ENCODE measurements around the gene CYTH3.
A peak's percentile ranks its signal among the peaks of the same experiment; 100 is the strongest.
"Not testable (repeated sequence)": the region's sequence is repeated elsewhere in the genome, so short reads cannot be mapped to it uniquely, and the experiment has no call there.

The CYTH3 gene

DNA sequence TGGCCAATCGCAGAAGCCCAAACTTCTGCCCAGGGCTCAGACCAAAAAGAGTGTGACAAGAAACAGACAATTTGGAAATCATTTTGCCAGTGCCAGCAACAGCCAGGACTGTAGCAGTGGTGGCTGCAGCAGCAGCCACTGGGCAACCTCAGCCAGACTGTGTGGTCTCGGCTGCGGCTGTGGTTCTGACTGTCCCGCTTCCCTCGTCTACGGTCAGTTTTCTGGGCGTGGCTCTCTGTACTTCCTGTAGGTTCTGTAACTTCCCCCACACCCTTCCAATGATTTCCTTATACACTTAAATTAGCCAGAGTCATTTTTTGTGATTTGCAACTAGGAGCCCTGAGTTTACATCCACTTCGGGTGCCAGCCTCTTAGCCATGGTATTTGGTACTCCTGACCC lies 39.9 kb downstream of the CYTH3 start:
- Histone ChIP-seq H3K4me3 (ENCODE audit: low read length in 2 of 2) (no peak overlapping the region), H3K23ac (ENCODE audit: low read depth, low read length, poor library complexity) (no peak overlapping the region), H2BK12ac (ENCODE audit: low read length) (no peak overlapping the region), H2BK5ac (ENCODE audit: low read length) (no peak overlapping the region), H4K8ac (ENCODE audit: low read depth, low read length) (no peak overlapping the region), H3K4me2 (ENCODE audit: insufficient read depth, low read length, poor library complexity, severe bottlenecking) (no peak overlapping the region), H2BK120ac (ENCODE audit: low read depth, low read length) (no peak overlapping the region), H3K4me1 (ENCODE audit: control insufficient read depth in 2 of 2, insufficient read depth in 1 of 2, low read depth in 1 of 2, low read length in 2 of 2) (peaks cover 12 to 13% of the 10 kb centered on the region in 2 donors), H2AFZ (ENCODE audit: low read length) (no peak overlapping the region), H3K9me3 (replicated peaks in 1 of 2; ENCODE audit: control insufficient read depth in 2 of 2, insufficient read depth in 1 of 2, low read depth in 1 of 2, low read length in 2 of 2) (no peaks in the 10 kb centered on the region), H3K9ac (ENCODE audit: low read depth, low read length, poor library complexity) (no peak overlapping the region), H3K27ac (replicated peaks; ENCODE audit: low read length) (no peak overlapping the region), H3K14ac (ENCODE audit: low read length) (no peak overlapping the region), H3K27me3 (ENCODE audit: control insufficient read depth in 3 of 3, insufficient read depth in 3 of 3, low read depth in 1 of 3, low read length in 3 of 3) (no peaks in the 10 kb centered on the region), H4K91ac (ENCODE audit: low read depth, low read length, poor library complexity) (no peak overlapping the region), H3K79me1 (ENCODE audit: low read depth, low read length) (no peaks in the 10 kb centered on the region), H3K4ac (ENCODE audit: low read length) (no peak overlapping the region), H3K18ac (ENCODE audit: low read length) (no peak overlapping the region), H2BK15ac (ENCODE audit: low read length) (no peak overlapping the region), H2AK5ac (ENCODE audit: low read depth, low read length) (no peak overlapping the region), H3K36me3 (replicated peaks in 1 of 2; ENCODE audit: control insufficient read depth in 2 of 2, insufficient read depth in 2 of 2, low read length in 2 of 2) (no peaks in the 10 kb centered on the region)
- no CpG with 5 or more reads among the region's 8 CpGs for WGBS, 2 donors (ENCODE audit: extremely low coverage in 2 of 2, insufficient read length in 2 of 2, insufficient replicate concordance in 1 of 2)
- DNase-seq (ENCODE audit: low spot score): no peak

DNA sequence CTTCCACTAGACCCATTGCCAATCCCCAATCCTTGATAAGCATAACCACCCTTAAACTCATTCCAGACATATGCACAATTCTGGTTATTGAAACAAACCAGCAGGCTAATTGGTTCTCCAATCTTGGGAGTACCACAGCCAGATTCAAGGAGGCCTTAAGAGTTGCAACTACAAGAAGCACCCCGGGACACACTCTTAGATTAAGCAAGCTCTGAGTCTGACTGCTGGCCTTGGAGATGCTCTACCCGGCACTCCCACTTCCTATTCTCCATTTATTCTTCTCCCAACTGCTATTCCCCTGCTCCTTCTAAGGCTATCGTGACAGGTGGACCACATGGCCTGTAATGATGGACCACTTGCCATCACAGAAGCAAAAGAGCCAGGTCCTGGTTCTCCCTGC lies 40.3 kb downstream of the CYTH3 start:
- H3K4me3 ChIP-seq (ENCODE audit: low read length in 2 of 2): no peak overlapping the region
- H3K4me2 ChIP-seq (ENCODE audit: insufficient read depth, low read length, poor library complexity, severe bottlenecking): no peak overlapping the region
- H3K27me3 ChIP-seq (ENCODE audit: control insufficient read depth in 3 of 3, insufficient read depth in 3 of 3, low read depth in 1 of 3, low read length in 3 of 3): no peaks in the 10 kb centered on the region

DNA sequence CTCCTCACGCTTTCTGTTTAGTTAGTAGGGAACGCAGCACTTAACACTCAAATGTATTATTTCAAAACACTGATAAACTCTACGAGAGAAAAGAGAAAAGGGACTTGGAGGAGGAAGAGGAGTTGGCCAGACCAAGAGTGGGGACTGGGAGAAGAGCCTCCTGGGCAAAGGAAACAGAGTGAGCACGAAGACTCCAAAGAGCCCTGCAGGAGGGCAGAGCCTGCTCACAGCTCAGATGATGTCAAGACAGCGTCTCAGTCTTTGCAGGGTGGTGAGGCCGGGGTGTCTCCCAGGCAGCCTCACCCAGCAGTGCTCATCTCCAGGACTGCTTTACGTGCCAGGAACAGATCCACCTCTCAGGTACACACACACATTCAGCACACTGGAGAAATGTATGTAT lies 41.2 kb downstream of the CYTH3 start:
- no peak for DNase-seq (ENCODE audit: low spot score)
- H3K4me3 ChIP-seq (ENCODE audit: low read length in 2 of 2): no peak overlapping the region
- no peak overlapping the region for H3K14ac ChIP-seq (ENCODE audit: low read length)
- peak overlapping the region; percentile 55 for H3K18ac ChIP-seq (ENCODE audit: low read length)
- H3K4me1 ChIP-seq (ENCODE audit: control insufficient read depth in 2 of 2, insufficient read depth in 1 of 2, low read depth in 1 of 2, low read length in 2 of 2): peaks cover 11 to 13% of the 10 kb centered on the region in 2 donors
- H3K27ac ChIP-seq (replicated peaks; ENCODE audit: low read length): no peak overlapping the region
- H2AK5ac ChIP-seq (ENCODE audit: low read depth, low read length): no peak overlapping the region
- H3K4ac ChIP-seq (ENCODE audit: low read length): no peak overlapping the region
- H3K79me1 ChIP-seq (ENCODE audit: low read depth, low read length): no peaks in the 10 kb centered on the region
- H3K4me2 ChIP-seq (ENCODE audit: insufficient read depth, low read length, poor library complexity, severe bottlenecking): no peak overlapping the region
- no CpG with 5 or more reads among the region's 7 CpGs for WGBS, 2 donors (ENCODE audit: extremely low coverage in 2 of 2, insufficient read length in 2 of 2, insufficient replicate concordance in 1 of 2)
- no peak overlapping the region for H3K23ac ChIP-seq (ENCODE audit: low read depth, low read length, poor library complexity)
- no peaks in the 10 kb centered on the region for H3K36me3 ChIP-seq (replicated peaks in 1 of 2; ENCODE audit: control insufficient read depth in 2 of 2, insufficient read depth in 2 of 2, low read length in 2 of 2)
- peak overlapping the region; percentile 61 for H3K9ac ChIP-seq (ENCODE audit: low read depth, low read length, poor library complexity)
- H2AFZ ChIP-seq (ENCODE audit: low read length): no peak overlapping the region
- H2BK5ac ChIP-seq (ENCODE audit: low read length): no peak overlapping the region
- no peak overlapping the region for H2BK12ac ChIP-seq (ENCODE audit: low read length)
- H4K8ac ChIP-seq (ENCODE audit: low read depth, low read length): no peak overlapping the region
- H3K9me3 ChIP-seq (replicated peaks in 1 of 2; ENCODE audit: control insufficient read depth in 2 of 2, insufficient read depth in 1 of 2, low read depth in 1 of 2, low read length in 2 of 2): no peaks in the 10 kb centered on the region
- H4K91ac ChIP-seq (ENCODE audit: low read depth, low read length, poor library complexity): no peak overlapping the region
- no peak overlapping the region for H2BK120ac ChIP-seq (ENCODE audit: low read depth, low read length)
- no peaks in the 10 kb centered on the region for H3K27me3 ChIP-seq (ENCODE audit: control insufficient read depth in 3 of 3, insufficient read depth in 3 of 3, low read depth in 1 of 3, low read length in 3 of 3)
- H2BK15ac ChIP-seq (ENCODE audit: low read length): no peak overlapping the region

More for the DNA sequence above, 40.3 kb downstream of the CYTH3 start:
- Histone ChIP-seq H3K27ac (replicated peaks; ENCODE audit: low read length) (no peak overlapping the region), H3K18ac (ENCODE audit: low read length) (no peak overlapping the region), H2AK5ac (ENCODE audit: low read depth, low read length) (no peak overlapping the region), H3K9me3 (replicated peaks in 1 of 2; ENCODE audit: control insufficient read depth in 2 of 2, insufficient read depth in 1 of 2, low read depth in 1 of 2, low read length in 2 of 2) (no peaks in the 10 kb centered on the region), H2BK120ac (ENCODE audit: low read depth, low read length) (no peak overlapping the region), H3K4ac (ENCODE audit: low read length) (no peak overlapping the region), H4K8ac (ENCODE audit: low read depth, low read length) (no peak overlapping the region), H3K36me3 (replicated peaks in 1 of 2; ENCODE audit: control insufficient read depth in 2 of 2, insufficient read depth in 2 of 2, low read length in 2 of 2) (no peaks in the 10 kb centered on the region), H3K23ac (ENCODE audit: low read depth, low read length, poor library complexity) (no peak overlapping the region), H3K14ac (ENCODE audit: low read length) (no peak overlapping the region), H3K9ac (ENCODE audit: low read depth, low read length, poor library complexity) (no peak overlapping the region), H2BK15ac (ENCODE audit: low read length) (no peak overlapping the region), H4K91ac (ENCODE audit: low read depth, low read length, poor library complexity) (no peak overlapping the region), H2BK5ac (ENCODE audit: low read length) (no peak overlapping the region), H3K79me1 (ENCODE audit: low read depth, low read length) (no peaks in the 10 kb centered on the region), H2BK12ac (ENCODE audit: low read length) (no peak overlapping the region), H3K4me1 (ENCODE audit: control insufficient read depth in 2 of 2, insufficient read depth in 1 of 2, low read depth in 1 of 2, low read length in 2 of 2) (peaks cover 13 to 14% of the 10 kb centered on the region in 2 donors), H2AFZ (ENCODE audit: low read length) (no peak overlapping the region)
- DNase-seq (ENCODE audit: low spot score): no peak
- WGBS, 2 donors (ENCODE audit: extremely low coverage in 2 of 2, insufficient read length in 2 of 2, insufficient replicate concordance in 1 of 2): no CpG with 5 or more reads among the region's 3 CpGs

DNA sequence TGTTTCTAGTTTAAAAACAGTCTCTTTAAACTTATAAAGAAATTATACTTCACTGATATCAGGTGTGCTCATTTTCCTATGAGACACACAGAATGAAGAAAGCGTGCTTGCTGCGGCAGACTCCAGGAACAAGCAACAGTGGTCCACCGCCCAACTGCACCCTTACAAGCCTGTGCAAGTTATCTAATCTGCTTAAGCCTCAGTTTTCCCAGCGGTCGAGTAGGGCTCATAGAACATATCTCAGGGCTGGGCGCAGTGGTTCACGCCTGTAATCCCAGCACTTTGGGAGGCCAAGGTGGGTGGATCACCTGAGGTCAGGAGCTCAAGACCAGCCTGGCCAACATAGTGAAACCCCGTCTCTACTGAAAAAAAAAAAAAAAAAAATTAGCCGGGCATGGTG lies 43.1 kb downstream of the CYTH3 start:
- Histone ChIP-seq H3K18ac (ENCODE audit: low read length) (peak overlapping the region; percentile 22), H2AFZ (ENCODE audit: low read length) (peak overlapping the region; percentile 82), H2BK120ac (ENCODE audit: low read depth, low read length) (peak overlapping the region; percentile 37), H3K4me3 (ENCODE audit: low read length in 2 of 2) (peak overlapping the region in 1 of 2 donors; percentile 46), H3K4me1 (ENCODE audit: control insufficient read depth in 2 of 2, insufficient read depth in 1 of 2, low read depth in 1 of 2, low read length in 2 of 2) (peaks cover 11 to 13% of the 10 kb centered on the region in 2 donors), H3K9ac (ENCODE audit: low read depth, low read length, poor library complexity) (peak overlapping the region; percentile 73)
- not testable (repeated sequence) for H4K91ac ChIP-seq (ENCODE audit: low read depth, low read length, poor library complexity); H3K79me1 ChIP-seq (ENCODE audit: low read depth, low read length); H4K8ac ChIP-seq (ENCODE audit: low read depth, low read length); H3K27ac ChIP-seq (replicated peaks; ENCODE audit: low read length); H3K14ac ChIP-seq (ENCODE audit: low read length); H2BK15ac ChIP-seq (ENCODE audit: low read length); H3K23ac ChIP-seq (ENCODE audit: low read depth, low read length, poor library complexity); H2BK12ac ChIP-seq (ENCODE audit: low read length); H3K27me3 ChIP-seq (ENCODE audit: control insufficient read depth in 3 of 3, insufficient read depth in 3 of 3, low read depth in 1 of 3, low read length in 3 of 3); H2AK5ac ChIP-seq (ENCODE audit: low read depth, low read length); H3K9me3 ChIP-seq (replicated peaks in 1 of 2; ENCODE audit: control insufficient read depth in 2 of 2, insufficient read depth in 1 of 2, low read depth in 1 of 2, low read length in 2 of 2); H3K4me2 ChIP-seq (ENCODE audit: insufficient read depth, low read length, poor library complexity, severe bottlenecking); DNase-seq (ENCODE audit: low spot score); H2BK5ac ChIP-seq (ENCODE audit: low read length); H3K36me3 ChIP-seq (replicated peaks in 1 of 2; ENCODE audit: control insufficient read depth in 2 of 2, insufficient read depth in 2 of 2, low read length in 2 of 2); H3K4ac ChIP-seq (ENCODE audit: low read length)
- no CpG with 5 or more reads among the region's 9 CpGs for WGBS, 2 donors (ENCODE audit: extremely low coverage in 2 of 2, insufficient read length in 2 of 2, insufficient replicate concordance in 1 of 2)
